GM12878 (cell line): ENCODE measurements around the gene ACSF2.

ENCODE experiments used
- CTCF ChIP-seq, 3 experiments: IDR thresholded peaks in 2 of 3; conservative IDR thresholded peaks in 1 of 3; 2 replicates each; pipeline ENCODE4 v1.5.1; 2011; ENCODE audit warnings: low read depth in 3 of 3, low read length in 3 of 3, mild to moderate bottlenecking in 3 of 3, control low read depth in 2 of 3, moderate library complexity in 2 of 3, inconsistent platforms in 1 of 3, mixed read lengths in 1 of 3; ENCODE audit not compliant: control insufficient read depth in 2 of 3, insufficient read depth in 1 of 3; ENCODE audit errors: extremely low read depth in 1 of 3
- HCFC1 ChIP-seq: fragments of 150-350 bp; IDR thresholded peaks from 2 replicates; pipeline ENCODE4 v1.6.1; 2014; ENCODE audit warnings: low read length
- IRF5 ChIP-seq: fragments of 450-650 bp; IDR thresholded peaks from 2 replicates; pipeline ENCODE4 v1.6.1; 2017; ENCODE audit warnings: borderline replicate concordance
- MEF2A ChIP-seq: IDR thresholded peaks from 2 replicates; pipeline ENCODE4 v1.6.1; 2011; ENCODE audit warnings: low read depth, mild to moderate bottlenecking, low read length, moderate library complexity; ENCODE audit not compliant: insufficient read depth
- NR2F1 ChIP-seq: fragments of 450-650 bp; conservative IDR thresholded peaks from 2 replicates; pipeline ENCODE4 v1.6.1; 2017; ENCODE audit warnings: mild to moderate bottlenecking
- PBX3 ChIP-seq: IDR thresholded peaks from 2 replicates; pipeline ENCODE4 v1.6.1; 2011; ENCODE audit warnings: mild to moderate bottlenecking, low read depth, low read length, moderate library complexity; ENCODE audit not compliant: insufficient replicate concordance
- POLR2A ChIP-seq: IDR thresholded peaks from 2 replicates; pipeline ENCODE4 v1.6.1; 2011; ENCODE audit warnings: low read depth, mild to moderate bottlenecking, low read length
- RAD51 ChIP-seq: fragments of 450-650 bp; IDR thresholded peaks from 2 replicates; pipeline ENCODE4 v1.6.1; 2016; ENCODE audit warnings: moderate library complexity, mild to moderate bottlenecking, inconsistent platforms
- SP1 ChIP-seq: IDR thresholded peaks from one replicate; pipeline ENCODE4 v1.6.1; 2011; ENCODE audit warnings: low read depth, low read length
- TF ChIP-seq, protein P1 (sequence below): IDR thresholded peaks from 2 replicates; pipeline ENCODE4 v1.6.1; 2012; ENCODE audit warnings: mild to moderate bottlenecking, low read depth, low read length
- TF ChIP-seq, protein P2 (sequence below): IDR thresholded peaks from 2 replicates; pipeline ENCODE4 v1.6.1; 2012; ENCODE audit warnings: low read depth, low read length, improper control_type of control experiment

DNA sequence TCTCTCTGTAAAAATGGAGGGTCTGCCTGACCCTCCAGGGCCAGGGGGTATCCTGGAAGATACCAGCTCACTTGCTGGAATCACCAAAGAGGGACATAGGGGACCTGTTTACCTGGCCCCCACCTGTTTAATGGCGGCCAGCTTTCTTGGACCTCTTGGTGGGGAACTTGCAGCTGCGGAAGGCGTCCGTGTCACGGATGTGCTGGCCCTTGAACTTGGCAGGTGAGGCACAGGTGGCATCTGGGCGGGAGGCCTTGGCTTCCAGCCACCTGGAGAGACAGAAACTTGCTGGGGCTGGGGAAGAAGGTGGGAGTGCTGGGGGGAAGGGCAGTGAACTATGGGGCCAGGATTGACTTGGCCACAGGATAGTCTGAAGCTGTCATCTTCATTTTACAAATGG, 39.2 kb downstream of the ACSF2 start:
- TF ChIP-seq CTCF (IDR thresholded peaks at IDR 0.05 in 2 of 3, conservative IDR thresholded peaks at IDR 0.05 in 1 of 3; ENCODE audit: control insufficient read depth in 2 of 3, extremely low read depth in 1 of 3, insufficient read depth in 1 of 3, low read depth in 3 of 3, low read length in 3 of 3), result no peak
- no peak for TF ChIP-seq PBX3
- no peak for TF ChIP-seq RAD51
- TF ChIP-seq, protein P1, sequence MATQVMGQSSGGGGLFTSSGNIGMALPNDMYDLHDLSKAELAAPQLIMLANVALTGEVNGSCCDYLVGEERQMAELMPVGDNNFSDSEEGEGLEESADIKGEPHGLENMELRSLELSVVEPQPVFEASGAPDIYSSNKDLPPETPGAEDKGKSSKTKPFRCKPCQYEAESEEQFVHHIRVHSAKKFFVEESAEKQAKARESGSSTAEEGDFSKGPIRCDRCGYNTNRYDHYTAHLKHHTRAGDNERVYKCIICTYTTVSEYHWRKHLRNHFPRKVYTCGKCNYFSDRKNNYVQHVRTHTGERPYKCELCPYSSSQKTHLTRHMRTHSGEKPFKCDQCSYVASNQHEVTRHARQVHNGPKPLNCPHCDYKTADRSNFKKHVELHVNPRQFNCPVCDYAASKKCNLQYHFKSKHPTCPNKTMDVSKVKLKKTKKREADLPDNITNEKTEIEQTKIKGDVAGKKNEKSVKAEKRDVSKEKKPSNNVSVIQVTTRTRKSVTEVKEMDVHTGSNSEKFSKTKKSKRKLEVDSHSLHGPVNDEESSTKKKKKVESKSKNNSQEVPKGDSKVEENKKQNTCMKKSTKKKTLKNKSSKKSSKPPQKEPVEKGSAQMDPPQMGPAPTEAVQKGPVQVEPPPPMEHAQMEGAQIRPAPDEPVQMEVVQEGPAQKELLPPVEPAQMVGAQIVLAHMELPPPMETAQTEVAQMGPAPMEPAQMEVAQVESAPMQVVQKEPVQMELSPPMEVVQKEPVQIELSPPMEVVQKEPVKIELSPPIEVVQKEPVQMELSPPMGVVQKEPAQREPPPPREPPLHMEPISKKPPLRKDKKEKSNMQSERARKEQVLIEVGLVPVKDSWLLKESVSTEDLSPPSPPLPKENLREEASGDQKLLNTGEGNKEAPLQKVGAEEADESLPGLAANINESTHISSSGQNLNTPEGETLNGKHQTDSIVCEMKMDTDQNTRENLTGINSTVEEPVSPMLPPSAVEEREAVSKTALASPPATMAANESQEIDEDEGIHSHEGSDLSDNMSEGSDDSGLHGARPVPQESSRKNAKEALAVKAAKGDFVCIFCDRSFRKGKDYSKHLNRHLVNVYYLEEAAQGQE, result no peak
- TF ChIP-seq SP1, result no peak
- no peak for TF ChIP-seq POLR2A
- TF ChIP-seq HCFC1, result no peak
- no peak for TF ChIP-seq IRF5
- TF ChIP-seq NR2F1, result no peak
- TF ChIP-seq MEF2A, result no peak
- TF ChIP-seq, protein P2, sequence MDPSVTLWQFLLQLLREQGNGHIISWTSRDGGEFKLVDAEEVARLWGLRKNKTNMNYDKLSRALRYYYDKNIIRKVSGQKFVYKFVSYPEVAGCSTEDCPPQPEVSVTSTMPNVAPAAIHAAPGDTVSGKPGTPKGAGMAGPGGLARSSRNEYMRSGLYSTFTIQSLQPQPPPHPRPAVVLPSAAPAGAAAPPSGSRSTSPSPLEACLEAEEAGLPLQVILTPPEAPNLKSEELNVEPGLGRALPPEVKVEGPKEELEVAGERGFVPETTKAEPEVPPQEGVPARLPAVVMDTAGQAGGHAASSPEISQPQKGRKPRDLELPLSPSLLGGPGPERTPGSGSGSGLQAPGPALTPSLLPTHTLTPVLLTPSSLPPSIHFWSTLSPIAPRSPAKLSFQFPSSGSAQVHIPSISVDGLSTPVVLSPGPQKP, result no peak
